ENCODE data around the gene SLC35C1. TPM values are rescaled to one million over a fixed set of nuclear protein-coding genes. Genes with fewer than 3 reads are reported as not detected.

SLC35C1 gene
- total and polyA plus RNA-seq, 2 donors (not counting 3 experiments of a cell fraction or from before 2014, with no cell fraction given), result 8.5 to 19.8 TPM

GRCh38 chr11:45843158-45843924 lies 38.4 kb downstream of the SLC35C1 start:
- intact Hi-C loops (cut with micrococcal nuclease) (loop anchor here (1.0 to 10.0 kb wide), 3 partner anchors 38 to 471 kb away; partner anchors contain the start of gene SLC35C1), dilution Hi-C loops (cut with MboI; ENCODE audit: extremely low pct_ligation_motif_present, low sequenced_read_pairs) (no loop called here)
- Histone ChIP-seq H3K9ac (replicated peaks; ENCODE audit: extremely low read depth, insufficient read depth, low read length) (peak overlapping the region; percentile 7), H4K20me1 (replicated peaks; ENCODE audit: control insufficient read depth, extremely low read depth, insufficient read depth, low read length) (no peaks in the 10 kb centered on the region), H3K9me3 (replicated peaks; ENCODE audit: control insufficient read depth, insufficient read depth, low read length) (no peaks in the 10 kb centered on the region), H2AFZ (ENCODE audit: low read depth, low read length) (peak overlapping the region; percentile 10), H3K79me2 (ENCODE audit: control insufficient read depth, insufficient read depth, low read length) (no peaks in the 10 kb centered on the region), H3K27me3 (ENCODE audit: control insufficient read depth in 2 of 2, insufficient read depth in 2 of 2, low read length in 2 of 2) (peaks cover 11 to 15% of the 10 kb centered on the region in 2 experiments), H3K4me3 (replicated peaks in 1 of 3; ENCODE audit: insufficient read depth in 1 of 3, low read depth in 1 of 3, low read length in 3 of 3) (no peak overlapping the region), H3K9me1 (replicated peaks; ENCODE audit: control insufficient read depth, extremely low read depth, insufficient read depth, low read length) (no peaks in the 10 kb centered on the region), H3K36me3 (ENCODE audit: control insufficient read depth in 2 of 2, extremely low read depth in 1 of 2, insufficient read depth in 2 of 2, low read length in 2 of 2) (no peaks in the 10 kb centered on the region), H3K4me2 (ENCODE audit: insufficient read depth, low read length) (peak overlapping the region; percentile 5), H3K27ac (ENCODE audit: insufficient read depth, low read depth, low read length) (no peak overlapping the region), H3K4me1 (ENCODE audit: control insufficient read depth, extremely low read depth, insufficient read depth, low read length) (peaks cover 10% of the 10 kb centered on the region)
- BruUV-seq (replicated peaks), result no TSS peak
- ChIA-PET POLR2A (no interaction called here), CTCF (interaction anchor here (0.8 to 2.0 kb wide), 11 partner anchors 8 to 163 kb away, joined by 3 to 12 read pairs (median 5); no protein-coding TSS in a partner anchor)
- DNase-seq (ENCODE audit: low read depth, low spot score), result peak; percentile 80
- TF ChIP-seq POLR2AphosphoS5 (IDR thresholded peaks at IDR 0.05; ENCODE audit: insufficient read depth, low read depth, low read length) (no peak), CTCF (IDR thresholded peaks at IDR 0.05; ENCODE audit: extremely low read depth in 1 of 2, insufficient read depth in 1 of 2, low read depth in 1 of 2, low read length in 2 of 2) (peak; percentile 93 to 98)
- FAIRE-seq, result peak; percentile 93
